Hepatocyte (in vitro differentiated cells): ENCODE measurements around the gene F7. TPM values are rescaled to one million over a fixed set of nuclear protein-coding genes. Genes with fewer than 3 reads are reported as not detected.

Source experiments
- DNase-seq: peaks from one replicate; pipeline ENCODE4 v3.0.0-alpha.2; 2016; ENCODE audit warnings: low spot score
- H2AFZ ChIP-seq: fragments of 200-600 bp; sonication (generic); 2 replicates; pipeline ENCODE4 v1.6.0; 2016; ENCODE audit warnings: antibody characterized with exemption, mild to moderate bottlenecking
- H3K27ac ChIP-seq: fragments of 200-600 bp; sonication (generic); 2 replicates; pipeline ENCODE4 v1.5.1; 2016; ENCODE audit warnings: mild to moderate bottlenecking
- H3K27me3 ChIP-seq: fragments of 200-600 bp; sonication (generic); 2 replicates; pipeline ENCODE4 v1.6.1; 2016
- H3K36me3 ChIP-seq: fragments of 200-600 bp; sonication (generic); replicated peaks from 2 replicates; pipeline ENCODE4 v1.5.1; 2016; ENCODE audit warnings: low read depth; ENCODE audit not compliant: insufficient read depth
- H3K4me1 ChIP-seq: fragments of 200-600 bp; sonication (generic); 2 replicates; pipeline ENCODE4 v1.5.1; 2016; ENCODE audit warnings: mild to moderate bottlenecking, moderate library complexity; ENCODE audit not compliant: insufficient read depth
- H3K4me2 ChIP-seq: fragments of 200-600 bp; sonication (generic); 2 replicates; pipeline ENCODE4 v1.6.0; 2016
- H3K4me3 ChIP-seq: fragments of 200-600 bp; sonication (generic); 2 replicates; pipeline ENCODE4 v1.5.1; 2016; ENCODE audit warnings: mild to moderate bottlenecking
- H3K79me2 ChIP-seq: fragments of 200-600 bp; sonication (generic); 2 replicates; pipeline ENCODE4 v1.6.0; 2017; ENCODE audit warnings: mild to moderate bottlenecking
- H3K9me2 ChIP-seq: fragments of 200-600 bp; sonication (generic); replicated peaks from 2 replicates; pipeline ENCODE4 v1.6.0; 2017; ENCODE audit warnings: mild to moderate bottlenecking; ENCODE audit not compliant: insufficient read depth
- H3K9me3 ChIP-seq: fragments of 200-600 bp; sonication (generic); 2 replicates; pipeline ENCODE4 v1.5.1; 2016; ENCODE audit warnings: low read depth, mild to moderate bottlenecking
- H4K20me1 ChIP-seq: fragments of 200-600 bp; sonication (generic); 2 replicates; pipeline ENCODE4 v1.6.0; 2016; ENCODE audit warnings: mild to moderate bottlenecking; ENCODE audit not compliant: insufficient read depth, poor library complexity, severe bottlenecking
- EZH2 ChIP-seq: fragments of 200-600 bp; sonication (generic); IDR thresholded peaks from 2 replicates; pipeline ENCODE4 v1.6.1; 2016; ENCODE audit warnings: antibody characterized with exemption, mild to moderate bottlenecking, borderline replicate concordance
- EZH2phosphoT487 ChIP-seq: fragments of 200-600 bp; sonication (generic); IDR thresholded peaks from one replicate; pipeline ENCODE4 v1.6.1; 2018; ENCODE audit warnings: antibody characterized with exemption, mild to moderate bottlenecking, low read depth, moderate library complexity; ENCODE audit not compliant: unreplicated experiment, severe bottlenecking
- WGBS: methylation state at CpG from one replicate; pipeline ENCODE4 v1.1.6; 2016; ENCODE audit warnings: low lambda C conversion rate; ENCODE audit errors: missing lambda C conversion rate; 5-methylcytosine and 5-hydroxymethylcytosine counted together
- polyA plus RNA-seq: library from polyadenylated mRNA; unstranded; fragments of >200 nt; fragmentation: Nextera tagmentation; extraction: Ambion mirVana; gene quantifications from 2 replicates; pipeline ENCODE4 v1.2.1, GENCODE V29; 2016
- total RNA-seq: library from RNA; depleted of rRNA; stranded (reverse); fragments of >200 nt; gene quantifications from 2 replicates; pipeline ENCODE4 v1.2.3, GENCODE V29; 2014
- TF ChIP-seq, protein P1 (sequence below): fragments of 200-600 bp; sonication (generic); IDR thresholded peaks from 2 replicates; pipeline ENCODE4 v1.5.1; 2016; ENCODE audit warnings: antibody characterized with exemption, mild to moderate bottlenecking; ENCODE audit not compliant: poor library complexity

Gene F7
- total and polyA plus RNA-seq, 2 experiments from 2014 or later: 12.6 to 24.0 TPM

DNA sequence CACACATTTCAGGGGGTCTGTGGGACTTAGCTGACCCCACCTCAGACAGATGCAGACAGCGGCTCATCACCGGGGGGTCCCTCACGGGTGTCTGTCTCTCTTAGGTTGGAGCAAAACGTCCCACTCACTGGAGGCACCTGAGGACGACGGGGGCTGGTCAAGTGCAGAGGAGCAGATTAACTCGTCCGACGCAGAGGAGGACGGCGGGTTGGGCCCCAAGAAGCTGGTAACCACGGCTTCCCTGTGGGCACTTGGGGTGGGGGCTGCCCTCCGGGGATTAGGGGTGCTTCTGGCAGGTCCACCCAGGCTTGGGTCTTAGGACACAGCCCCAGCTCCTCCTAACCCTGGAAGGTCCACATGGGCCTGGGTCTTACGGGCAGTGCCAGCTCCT is 11.2 kb upstream of the F7 start:
- H3K9me2 ChIP-seq: no peaks in the 10 kb centered on the region
- H3K36me3 ChIP-seq: no peaks in the 10 kb centered on the region
- H3K4me3 ChIP-seq: no peak overlapping the region
- no peaks in the 10 kb centered on the region for H4K20me1 ChIP-seq
- no peak overlapping the region for H2AFZ ChIP-seq
- H3K4me2 ChIP-seq: no peak overlapping the region
- DNase-seq: no peak
- no peak overlapping the region for H3K27ac ChIP-seq
- no peaks in the 10 kb centered on the region for H3K27me3 ChIP-seq
- H3K79me2 ChIP-seq: no peaks in the 10 kb centered on the region
- no peak for TF ChIP-seq EZH2phosphoT487
- TF ChIP-seq, protein P1, sequence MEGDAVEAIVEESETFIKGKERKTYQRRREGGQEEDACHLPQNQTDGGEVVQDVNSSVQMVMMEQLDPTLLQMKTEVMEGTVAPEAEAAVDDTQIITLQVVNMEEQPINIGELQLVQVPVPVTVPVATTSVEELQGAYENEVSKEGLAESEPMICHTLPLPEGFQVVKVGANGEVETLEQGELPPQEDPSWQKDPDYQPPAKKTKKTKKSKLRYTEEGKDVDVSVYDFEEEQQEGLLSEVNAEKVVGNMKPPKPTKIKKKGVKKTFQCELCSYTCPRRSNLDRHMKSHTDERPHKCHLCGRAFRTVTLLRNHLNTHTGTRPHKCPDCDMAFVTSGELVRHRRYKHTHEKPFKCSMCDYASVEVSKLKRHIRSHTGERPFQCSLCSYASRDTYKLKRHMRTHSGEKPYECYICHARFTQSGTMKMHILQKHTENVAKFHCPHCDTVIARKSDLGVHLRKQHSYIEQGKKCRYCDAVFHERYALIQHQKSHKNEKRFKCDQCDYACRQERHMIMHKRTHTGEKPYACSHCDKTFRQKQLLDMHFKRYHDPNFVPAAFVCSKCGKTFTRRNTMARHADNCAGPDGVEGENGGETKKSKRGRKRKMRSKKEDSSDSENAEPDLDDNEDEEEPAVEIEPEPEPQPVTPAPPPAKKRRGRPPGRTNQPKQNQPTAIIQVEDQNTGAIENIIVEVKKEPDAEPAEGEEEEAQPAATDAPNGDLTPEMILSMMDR: no peak
- no peak for TF ChIP-seq EZH2
- H3K4me1 ChIP-seq: peaks cover 5% of the 10 kb centered on the region
- H3K9me3 ChIP-seq: no peaks in the 10 kb centered on the region
- 93% methylated on average over 13 of the region's 14 CpGs for WGBS

DNA sequence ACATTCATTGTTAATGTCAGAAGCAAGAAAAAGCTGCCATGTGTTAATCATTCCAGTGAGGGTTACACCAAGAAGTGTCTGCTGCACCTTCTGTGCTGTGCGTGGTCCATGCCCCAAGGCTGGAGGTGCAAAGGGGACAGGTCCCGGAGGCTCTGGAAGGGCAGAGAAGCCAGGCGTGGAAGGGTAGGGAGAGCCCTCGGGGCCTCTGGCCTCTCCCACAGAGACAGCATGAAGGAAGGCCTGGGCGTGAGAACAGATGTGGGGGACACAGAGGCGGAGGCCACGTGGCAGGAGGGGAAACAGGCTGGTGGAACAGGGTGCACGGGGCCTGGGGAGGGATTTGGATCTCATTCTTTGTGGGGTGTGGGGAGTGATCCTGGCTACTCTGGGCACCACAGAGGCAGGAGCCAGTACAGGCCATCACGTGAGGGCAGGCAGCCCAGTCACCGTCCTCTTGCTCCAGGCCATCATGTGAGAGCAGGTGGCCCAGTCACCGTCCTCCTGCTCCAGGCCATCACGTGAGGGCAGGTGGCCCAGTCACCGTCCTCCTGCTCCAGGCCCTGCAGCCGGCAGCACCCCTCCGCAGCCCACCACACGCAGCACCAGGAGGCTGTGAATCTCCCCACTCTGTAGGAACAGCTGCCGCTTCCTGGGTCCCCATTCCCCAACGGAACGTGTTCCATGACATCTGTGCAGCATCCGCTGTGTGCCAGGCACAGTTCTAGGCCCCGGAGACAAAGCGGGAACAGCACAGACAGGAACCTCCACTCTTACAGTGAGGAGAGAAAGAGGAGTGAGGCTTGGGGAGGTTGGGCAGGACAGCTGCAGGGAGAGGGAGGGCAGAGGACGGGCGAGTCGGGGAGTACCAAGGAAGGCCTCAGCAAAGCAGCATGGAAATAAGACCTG is 10.2 kb upstream of the F7 start:
- H3K79me2 ChIP-seq: no peaks in the 10 kb centered on the region
- no peak overlapping the region for H2AFZ ChIP-seq
- no peak overlapping the region for H3K27ac ChIP-seq
- TF ChIP-seq EZH2 (no peak), EZH2phosphoT487 (no peak)
- TF ChIP-seq, protein P1: no peak
- H3K9me3 ChIP-seq: no peaks in the 10 kb centered on the region
- H3K9me2 ChIP-seq: no peaks in the 10 kb centered on the region
- 93% methylated on average over 25 of the region's 25 CpGs for WGBS
- peaks cover 5% of the 10 kb centered on the region for H3K4me1 ChIP-seq
- H3K4me3 ChIP-seq: no peak overlapping the region
- no peak for DNase-seq
- H3K27me3 ChIP-seq: no peaks in the 10 kb centered on the region
- H4K20me1 ChIP-seq: no peaks in the 10 kb centered on the region
- H3K36me3 ChIP-seq: no peaks in the 10 kb centered on the region
- H3K4me2 ChIP-seq: no peak overlapping the region

DNA sequence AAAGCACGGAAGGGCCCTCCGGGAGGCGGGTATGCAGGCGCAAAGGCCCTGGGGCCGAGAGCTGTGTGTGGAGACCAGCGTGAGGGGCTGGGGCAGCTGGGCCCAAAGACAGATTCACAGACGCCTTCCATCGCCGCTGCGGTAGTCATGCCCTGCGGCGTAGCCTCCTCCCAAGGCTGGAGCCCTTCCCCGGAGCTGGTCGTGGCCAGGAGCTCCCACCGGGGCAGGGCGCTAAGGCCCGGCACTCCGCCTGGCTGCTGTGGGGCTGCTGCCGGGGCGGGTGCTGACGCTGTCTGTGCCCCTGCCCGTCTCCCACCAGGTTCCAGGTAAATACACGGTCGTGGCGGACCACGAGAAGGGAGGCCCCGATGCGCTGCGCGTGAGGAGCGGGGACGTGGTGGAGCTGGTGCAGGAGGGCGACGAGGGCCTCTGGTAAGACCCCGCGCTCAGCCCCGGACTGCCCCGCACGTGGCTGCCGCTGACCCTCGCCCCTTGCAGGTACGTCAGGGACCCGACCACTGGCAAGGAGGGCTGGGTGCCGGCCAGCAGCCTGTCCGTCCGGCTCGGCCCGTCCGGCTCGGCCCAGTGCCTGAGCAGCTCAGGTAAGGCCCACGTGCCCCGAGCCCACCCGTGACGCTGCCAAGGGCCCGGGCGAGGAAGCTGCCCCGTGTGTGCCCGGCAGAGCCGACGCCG is 9.4 kb upstream of the F7 start:
- H3K27me3 ChIP-seq: no peaks in the 10 kb centered on the region
- H3K4me2 ChIP-seq: no peak overlapping the region
- H2AFZ ChIP-seq: no peak overlapping the region
- TF ChIP-seq EZH2phosphoT487 (no peak), EZH2 (no peak)
- TF ChIP-seq, protein P1: no peak
- no peaks in the 10 kb centered on the region for H3K79me2 ChIP-seq
- 97% methylated on average over 60 of the region's 61 CpGs for WGBS
- H4K20me1 ChIP-seq: no peaks in the 10 kb centered on the region
- H3K4me3 ChIP-seq: no peak overlapping the region
- no peaks in the 10 kb centered on the region for H3K9me2 ChIP-seq
- no peaks in the 10 kb centered on the region for H3K9me3 ChIP-seq
- no peak overlapping the region for H3K27ac ChIP-seq
- DNase-seq: no peak
- no peaks in the 10 kb centered on the region for H3K36me3 ChIP-seq
- peaks cover 5% of the 10 kb centered on the region for H3K4me1 ChIP-seq
